OCI-LY7 (cell line): Measurements from ENCODE around the gene FAM9C. TPM values are rescaled to one million over a fixed set of nuclear protein-coding genes. Genes with fewer than 3 reads are reported as not detected.

Experiments
- BruUV-seq: library from RNA; stranded (reverse); fragments of 400-500 nt; replicated peaks from 2 replicates; lab custom pipeline; 2021; lab: Mats Ljungman, UMichigan
- CTCF ChIA-PET: fragments of 300-600 bp; sonication (Branson Sonifier 250); formaldehyde crosslinking; loops from one replicate; lab custom pipeline; 2022; ENCODE audit warnings: antibody characterized with exemption; ENCODE audit not compliant: unreplicated experiment; lab: Charles Lee
- POLR2A ChIA-PET: fragments of 300-600 bp; sonication (Branson Sonifier 250); formaldehyde crosslinking; loops from one replicate; lab custom pipeline; 2022; ENCODE audit warnings: antibody characterized with exemption; lab: Charles Lee
- DNase-seq: peaks from one replicate; pipeline ENCODE4 v3.0.0-alpha.2; 2015; ENCODE audit warnings: low spot score
- H2AFZ ChIP-seq: fragments of 200-600 bp; sonication (generic), shearing (Covaris generic); 2 replicates; pipeline ENCODE4 v1.6.1; 2014; ENCODE audit warnings: mild to moderate bottlenecking, antibody characterized with exemption, low read length, moderate library complexity
- H3K27ac ChIP-seq: fragments of 200-600 bp; sonication (generic); 2 replicates; pipeline ENCODE4 v1.5.1; 2014; ENCODE audit warnings: mixed run types, low read depth, mild to moderate bottlenecking, moderate library complexity, low read length, inconsistent platforms; ENCODE audit not compliant: poor library complexity, severe bottlenecking
- H3K36me3 ChIP-seq: fragments of 200-600 bp; sonication (generic); 2 replicates; pipeline ENCODE4 v1.6.1; 2014; ENCODE audit warnings: mild to moderate bottlenecking, antibody characterized with exemption, low read length, moderate library complexity, mixed read lengths; ENCODE audit not compliant: insufficient read depth
- H3K4me1 ChIP-seq: fragments of 200-600 bp; sonication (generic); 2 replicates; pipeline ENCODE4 v1.5.1; 2014; ENCODE audit warnings: mild to moderate bottlenecking, low read length; ENCODE audit not compliant: insufficient read depth, poor library complexity, severe bottlenecking
- H3K4me2 ChIP-seq: fragments of 200-600 bp; sonication (generic); 2 replicates; pipeline ENCODE4 v1.6.1; 2014; ENCODE audit warnings: mild to moderate bottlenecking, low read length
- H3K4me3 ChIP-seq: fragments of 200-600 bp; sonication (generic); 2 replicates; pipeline ENCODE4 v1.5.1; 2014; ENCODE audit warnings: mild to moderate bottlenecking, low read depth, low read length; ENCODE audit not compliant: poor library complexity, severe bottlenecking
- H3K79me2 ChIP-seq: fragments of 200-600 bp; sonication (generic); 2 replicates; pipeline ENCODE4 v1.6.1; 2016; ENCODE audit warnings: low read depth, mild to moderate bottlenecking, low read length, moderate library complexity, mixed read lengths; ENCODE audit not compliant: insufficient read depth
- H3K9me2 ChIP-seq: fragments of 200-600 bp; sonication (generic); 2 replicates; pipeline ENCODE4 v1.6.1; 2016; ENCODE audit warnings: mild to moderate bottlenecking, low read length, mixed read lengths; ENCODE audit not compliant: insufficient read depth
- H3K9me3 ChIP-seq: fragments of 200-600 bp; sonication (generic); 2 replicates; pipeline ENCODE4 v1.6.1; 2014; ENCODE audit warnings: mild to moderate bottlenecking, mixed run types, low read length, mixed read lengths
- H4K20me1 ChIP-seq: fragments of 200-600 bp; sonication (generic); 2 replicates; pipeline ENCODE4 v1.6.1; 2014; ENCODE audit warnings: mild to moderate bottlenecking, antibody characterized with exemption, low read length, moderate library complexity, mixed read lengths; ENCODE audit not compliant: insufficient read depth
- CTCF ChIP-seq: fragments of 200-600 bp; sonication (generic); conservative IDR thresholded peaks from 2 replicates; pipeline ENCODE4 v1.5.1; 2014; ENCODE audit warnings: mild to moderate bottlenecking, antibody characterized with exemption, low read length, moderate library complexity, mixed read lengths
- EZH2phosphoT487 ChIP-seq: fragments of 200-600 bp; sonication (generic); IDR thresholded peaks from 2 replicates; pipeline ENCODE4 v1.6.1; 2018; ENCODE audit warnings: low read depth, borderline replicate concordance, mild to moderate bottlenecking, mixed run types, antibody characterized with exemption, low read length, moderate library complexity, mixed read lengths
- intact Hi-C: fragments of 100-400 bp; cut with micrococcal nuclease; formaldehyde crosslinking; loops from one replicate; pipeline ENCODE4 v1.10.0; 2022; ENCODE audit not compliant: unreplicated experiment
- total RNA-seq, 2 experiments: library from RNA; depleted of rRNA in 1 of 2; stranded (reverse); fragments of >200 nt in 1 of 2; shearing (Covaris generic) in 1 of 2; gene quantifications; 2 replicates each; pipeline ENCODE4 v1.2.3, GENCODE V29; 2014 to 2022

The FAM9C gene
- total RNA-seq, 2 experiments from 2014 or later, result not detected

GRCh38 chrX:13000301-13000811 is 44.1 kb downstream of the FAM9C start:
- Histone ChIP-seq H3K79me2 (no peaks in the 10 kb centered on the region), H3K9me3 (no peaks in the 10 kb centered on the region), H3K27ac (peak overlapping the region; percentile 83), H3K4me3 (peak overlapping the region; percentile 62), H4K20me1 (no peaks in the 10 kb centered on the region), H3K4me2 (peak overlapping the region; percentile 96), H3K9me2 (no peaks in the 10 kb centered on the region), H2AFZ (peak overlapping the region; percentile 38; the same call in 1 of the 2 replicates), H3K36me3 (no peaks in the 10 kb centered on the region), H3K4me1 (peaks cover 64% of the 10 kb centered on the region)
- intact Hi-C loops, result loop anchor here (1.0 to 5.0 kb wide), 4 partner anchors 24 to 487 kb away; no protein-coding TSS in a partner anchor
- TF ChIP-seq EZH2phosphoT487 (no peak), CTCF (no peak)
- CTCF ChIA-PET, result interaction anchor here (1.0 kb wide), 1 partner anchor 86 kb away, joined by 3 read pairs; no protein-coding TSS in a partner anchor
- no TSS peak for BruUV-seq
- DNase-seq, result peak; percentile 80
- POLR2A ChIA-PET, result interaction anchor here (0.5 to 4.9 kb wide), 10 partner anchors 8 to 487 kb away, joined by 3 to 35 read pairs (median 4); no protein-coding TSS in a partner anchor

GRCh38 chrX:12999422-12999821 is 45.0 kb downstream of the FAM9C start:
- H3K4me1 ChIP-seq, result peaks cover 55% of the 10 kb centered on the region
- DNase-seq, result peak; percentile 62
- peak overlapping the region; percentile 83 for H3K27ac ChIP-seq
- H2AFZ ChIP-seq, result peak overlapping the region; percentile 38; the same call in 1 of the 2 replicates
- H3K36me3 ChIP-seq, result no peaks in the 10 kb centered on the region
- no peaks in the 10 kb centered on the region for H4K20me1 ChIP-seq
- POLR2A ChIA-PET, result interaction anchor here (0.9 to 4.9 kb wide), 5 partner anchors 20 to 88 kb away, joined by 3 to 35 read pairs (median 5); no protein-coding TSS in a partner anchor
- H3K4me2 ChIP-seq, result peak overlapping the region; percentile 96
- no peaks in the 10 kb centered on the region for H3K79me2 ChIP-seq
- no peaks in the 10 kb centered on the region for H3K9me3 ChIP-seq
- CTCF ChIA-PET, result no interaction called here
- TF ChIP-seq EZH2phosphoT487 (no peak), CTCF (no peak)
- H3K9me2 ChIP-seq, result no peaks in the 10 kb centered on the region
- H3K4me3 ChIP-seq, result peak overlapping the region; percentile 62
- intact Hi-C loops, result no loop called here
- no TSS peak for BruUV-seq
